ENCODE data around the gene FTMT.

- no peak for TF ChIP-seq CTCF (conservative IDR thresholded peaks at IDR 0.05; ENCODE audit: low read length)
- no peak for TF ChIP-seq EZH2phosphoT487 (IDR thresholded peaks at IDR 0.05; ENCODE audit: borderline replicate concordance)
Measured at GRCh38 chr5:121819682-121820261, 31.9 kb upstream of the FTMT start.

Data from Loucy (cell line).